Stomach smooth muscle (tissue), 2 donors: ENCODE data around the gene TAF1D.

ENCODE experiments used
- H3K27ac ChIP-seq: one replicate; pipeline ENCODE4 v1.7.0; 2013; ENCODE audit warnings: mild to moderate bottlenecking, low read length, inconsistent platforms
- H3K27me3 ChIP-seq, 2 donors: one replicate each; pipeline ENCODE4 v1.7.0; 2013; ENCODE audit warnings: low read length in 2 of 2; ENCODE audit not compliant: insufficient read depth in 2 of 2, control insufficient read depth in 1 of 2
- H3K36me3 ChIP-seq, 2 donors: one replicate each; pipeline ENCODE4 v1.7.0; 2013; ENCODE audit warnings: low read length in 2 of 2; ENCODE audit not compliant: control insufficient read depth in 2 of 2, insufficient read depth in 2 of 2
- H3K4me1 ChIP-seq: one replicate; pipeline ENCODE4 v1.7.0; 2013; ENCODE audit warnings: low read length; ENCODE audit not compliant: control insufficient read depth, insufficient read depth
- H3K4me3 ChIP-seq, 2 donors: one replicate each; pipeline ENCODE4 v1.7.0; 2013; ENCODE audit warnings: low read length in 2 of 2
- H3K9ac ChIP-seq, 2 donors: one replicate each; pipeline ENCODE4 v1.7.0; 2013; ENCODE audit warnings: low read length in 2 of 2, mild to moderate bottlenecking in 1 of 2
- H3K9me3 ChIP-seq, 2 donors: one replicate each; pipeline ENCODE4 v1.7.0; 2013; ENCODE audit warnings: low read length in 2 of 2; ENCODE audit not compliant: control insufficient read depth in 2 of 2
- donor health status: healthy.
- donor health status: Pancreatic carcinoma.

The TAF1D gene

DNA sequence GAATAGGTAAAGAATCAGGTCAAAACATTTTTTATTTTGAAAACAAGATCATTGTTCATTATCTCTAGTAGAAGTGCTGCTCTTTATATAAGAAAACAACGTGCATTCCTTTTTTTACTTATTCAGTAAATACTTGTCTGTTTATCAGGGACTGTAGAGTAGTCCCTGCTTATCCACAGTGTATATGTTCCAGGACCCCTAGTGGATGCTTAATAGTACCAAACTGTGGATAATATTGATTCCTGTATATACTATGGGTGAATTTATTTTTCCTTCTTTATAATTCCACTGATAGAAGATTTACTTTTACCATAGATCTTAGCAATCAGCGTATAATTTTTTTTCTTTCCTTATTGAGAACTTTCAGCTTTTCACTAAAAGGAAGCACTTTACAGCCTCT, 47.2 kb downstream of the TAF1D start:
- H3K36me3 ChIP-seq, result peaks cover 21 to 28% of the 10 kb centered on the region in 2 donors

DNA sequence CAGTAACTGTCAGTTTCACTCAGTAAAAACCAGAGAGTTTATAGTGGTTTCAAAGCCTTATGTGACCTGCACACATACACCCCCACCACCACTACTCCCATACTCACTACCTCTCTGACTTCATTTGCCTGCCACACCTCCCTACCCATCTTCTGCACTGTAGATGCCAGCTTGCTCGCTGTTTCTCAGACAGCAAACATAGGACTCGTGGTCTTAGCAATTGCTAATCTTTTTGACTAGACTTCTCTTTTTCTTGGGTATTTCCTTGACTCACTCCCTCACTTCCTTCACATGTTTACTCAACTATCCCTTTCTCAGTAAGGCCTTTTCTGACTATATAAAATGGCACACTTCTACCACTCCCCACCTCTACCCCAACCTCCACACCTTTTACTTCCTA, 52.1 kb downstream of the TAF1D start:
- no peak overlapping the region for H3K27ac ChIP-seq
- H3K4me1 ChIP-seq, result no peaks in the 10 kb centered on the region
- peaks cover 17 to 29% of the 10 kb centered on the region in 2 donors for H3K36me3 ChIP-seq
- H3K27me3 ChIP-seq, result no peaks in the 10 kb centered on the region
- H3K4me3 ChIP-seq, result no peak overlapping the region
- no peaks in the 10 kb centered on the region for H3K9me3 ChIP-seq
- no peak overlapping the region for H3K9ac ChIP-seq

More for the DNA sequence above, 47.2 kb downstream of the TAF1D start:
- Histone ChIP-seq H3K4me3 (no peak overlapping the region), H3K9ac (no peak overlapping the region), H3K4me1 (no peaks in the 10 kb centered on the region), H3K27me3 (no peaks in the 10 kb centered on the region), H3K9me3 (no peaks in the 10 kb centered on the region), H3K27ac (no peak overlapping the region)

DNA sequence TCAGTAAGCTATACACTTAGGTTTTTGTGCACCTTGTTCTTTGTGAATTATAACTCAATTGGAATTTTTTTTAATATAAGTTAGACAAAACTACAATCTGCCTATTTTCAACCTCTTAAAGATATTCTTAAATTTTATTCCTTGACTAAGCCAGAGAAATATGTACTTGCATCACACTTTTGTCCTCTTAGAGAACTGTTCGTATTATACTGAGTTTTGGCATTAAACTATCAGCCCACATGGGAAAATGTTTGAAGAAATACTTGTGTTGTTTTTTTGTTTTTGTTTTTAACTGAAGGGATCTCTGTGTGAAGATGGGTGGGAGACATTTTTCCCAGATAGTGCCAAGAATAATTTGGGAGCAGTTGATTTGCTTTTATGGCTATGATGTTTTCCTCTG, 54.5 kb downstream of the TAF1D start:
- Histone ChIP-seq H3K4me1 (no peaks in the 10 kb centered on the region), H3K27me3 (no peaks in the 10 kb centered on the region), H3K36me3 (peaks cover 26 to 40% of the 10 kb centered on the region in 2 donors), H3K9ac (no peak overlapping the region), H3K27ac (no peak overlapping the region), H3K9me3 (no peaks in the 10 kb centered on the region), H3K4me3 (no peak overlapping the region)

DNA sequence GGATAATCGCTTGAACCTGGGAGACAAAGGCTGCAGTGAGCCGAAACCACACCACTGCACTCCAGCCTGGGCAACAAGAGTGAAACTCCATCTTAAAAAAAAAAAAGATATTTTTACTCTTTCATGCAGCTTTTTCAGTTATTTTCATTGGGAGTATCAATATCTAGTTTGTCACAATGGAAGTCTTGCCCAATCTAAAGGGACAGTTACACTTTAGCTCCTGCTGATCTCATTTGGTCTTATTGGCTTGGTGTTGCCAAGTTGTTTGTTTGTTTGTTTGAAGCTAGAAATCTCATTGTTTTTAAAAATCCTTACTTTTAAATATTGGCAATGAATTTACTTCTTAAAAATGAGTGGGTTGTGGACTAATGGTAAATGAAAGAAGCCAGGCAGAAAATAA, 55.1 kb downstream of the TAF1D start:
- Histone ChIP-seq H3K4me3 (no peak overlapping the region), H3K9me3 (no peaks in the 10 kb centered on the region), H3K27ac (no peak overlapping the region), H3K36me3 (peaks cover 26 to 40% of the 10 kb centered on the region in 2 donors), H3K27me3 (no peaks in the 10 kb centered on the region), H3K9ac (no peak overlapping the region), H3K4me1 (no peaks in the 10 kb centered on the region)
